Activated T-cell treated with anti-CD3 and anti-CD28 coated beads, Interleukin-2, amount 50 U/mL, for 72 hours (primary cell): ENCODE results near the gene ELOVL5. TPM values are rescaled to one million over a fixed set of nuclear protein-coding genes. Genes with fewer than 3 reads are reported as not detected.

Experiments
- total RNA-seq, 2 donors: library from RNA; stranded (reverse); gene quantifications; one replicate each; pipeline ENCODE4 v1.2.3, GENCODE V29; 2022

ELOVL5 gene
- total RNA-seq, 2 donors from 2014 or later, result 102 to 108 TPM

Other genes with a start within 250 kb of the ELOVL5 start
- under 1 TPM; 0.17 to 0.23 TPM for gene GCM1, start 200.1 kb downstream of the ELOVL5 start, total RNA-seq
- 10 to 100 TPM; 22.9 to 30.8 TPM for gene GCLC, start 196.2 kb upstream of the ELOVL5 start, total RNA-seq